Lung (tissue), 12 donors: Measurements from ENCODE around the gene DHCR7. TPM values are rescaled to one million over a fixed set of nuclear protein-coding genes. Genes with fewer than 3 reads are reported as not detected.
A peak's percentile ranks its signal among the peaks of the same experiment; 100 is the strongest.

Source experiments
- ATAC-seq: fragments of 200-7000 bp; cut with Tn5 transposase; one replicate; pipeline ENCODE4 v1.9.1; 2020; ENCODE audit warnings: moderate number of reproducible peaks; ENCODE audit not compliant: insufficient read depth, low FRiP score
- DNase-seq, 3 donors: peaks; one replicate each; pipeline ENCODE4 v3.0.0-alpha.2; 2013 to 2017
- H3K27ac ChIP-seq, 2 donors: one replicate each; pipeline ENCODE4 v1.5.1; 2013; ENCODE audit warnings: mild to moderate bottlenecking in 2 of 2, moderate library complexity in 2 of 2, control low read depth in 1 of 2, inconsistent platforms in 1 of 2, low read depth in 1 of 2, low read length in 1 of 2
- H3K27me3 ChIP-seq, 3 donors: one replicate each; pipeline ENCODE4 v1.5.1; 2013; ENCODE audit warnings: low read length in 2 of 3; ENCODE audit not compliant: control insufficient read depth in 3 of 3, insufficient read depth in 3 of 3
- H3K36me3 ChIP-seq, 4 donors: one replicate each; pipeline ENCODE4 v1.5.1; 2013; ENCODE audit warnings: low read length in 4 of 4, mild to moderate bottlenecking in 1 of 4, moderate library complexity in 1 of 4; ENCODE audit not compliant: control insufficient read depth in 4 of 4, insufficient read depth in 4 of 4
- H3K4me1 ChIP-seq, 5 donors: one replicate each; pipeline ENCODE4 v1.5.1; 2013; ENCODE audit warnings: low read length in 5 of 5, mild to moderate bottlenecking in 2 of 5, moderate library complexity in 1 of 5; ENCODE audit not compliant: control insufficient read depth in 5 of 5, insufficient read depth in 5 of 5
- H3K4me3 ChIP-seq: one replicate; pipeline ENCODE4 v1.5.1; 2013; ENCODE audit warnings: mild to moderate bottlenecking, control low read depth, moderate library complexity
- H3K9ac ChIP-seq, 2 donors: one replicate each; pipeline ENCODE4 v1.5.1; 2013; ENCODE audit warnings: low read length in 2 of 2, control low read depth in 1 of 2; ENCODE audit not compliant: insufficient read depth in 1 of 2
- H3K9me3 ChIP-seq, 4 donors: one replicate each; pipeline ENCODE4 v1.5.1; 2013; ENCODE audit warnings: low read length in 3 of 4, mild to moderate bottlenecking in 1 of 4, moderate library complexity in 1 of 4; ENCODE audit not compliant: control insufficient read depth in 4 of 4, insufficient read depth in 3 of 4
- WGBS, 2 donors: extraction: QIAGEN DNeasy Blood & Tissue Kit; methylation state at CpG; one replicate each; pipeline ENCODE4 v1.1.7; 2013; 5-methylcytosine and 5-hydroxymethylcytosine counted together
- polyA plus RNA-seq, 2 donors: library from polyadenylated mRNA; stranded (reverse); fragments of 200-250 nt; gene quantifications; one replicate each; pipeline ENCODE4 v1.2.1, GENCODE V29; 2013
- total RNA-seq, 2 donors: library from RNA; depleted of rRNA in 1 of 2; stranded (reverse); fragments of >200 nt in 1 of 2; gene quantifications; one replicate each; pipeline ENCODE4 v1.2.1, GENCODE V29; 2014 to 2021
- TF ChIP-seq, protein P1 (sequence below): IDR thresholded peaks from 2 replicates; pipeline ENCODE4 v1.5.1; 2012; ENCODE audit warnings: mild to moderate bottlenecking; ENCODE audit errors: control extremely low read depth, extremely low read depth
- donor health status: control.
- donor health status: control.
- donor health status: Bipolar disorder and iron deficiency.
- donor health status: healthy.
- donor health status: DM: yes; HTN: yes; CAD: no.

The DHCR7 gene
- total and polyA plus RNA-seq, 4 donors, result 41.2 to 138 (median 68.1) TPM

DNA sequence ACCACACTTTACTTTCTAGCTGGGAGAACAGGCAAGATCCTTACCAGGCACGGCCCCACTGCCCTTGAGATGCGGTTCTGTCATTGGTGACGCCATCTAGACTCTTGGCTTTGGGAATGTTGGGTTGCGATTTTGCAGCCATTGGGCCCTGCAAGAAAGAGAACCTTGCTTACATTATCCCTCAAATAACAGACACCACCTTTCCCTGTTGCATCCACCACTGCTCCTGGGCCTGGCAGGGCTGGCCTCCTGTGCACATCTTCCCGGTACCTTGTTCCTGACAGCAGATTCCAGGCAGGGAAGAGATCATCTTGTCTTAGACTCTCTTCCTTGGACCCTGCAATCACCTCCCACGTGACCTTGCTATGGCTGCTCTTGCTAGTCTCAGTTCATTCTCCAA lies 3.4 kb downstream of the DHCR7 start:
- Histone ChIP-seq H3K27me3 (no peaks in the 10 kb centered on the region), H3K9ac (no peak overlapping the region), H3K4me3 (no peak overlapping the region), H3K4me1 (peaks cover 0 to 15% (median 3%) of the 10 kb centered on the region in 5 donors), H3K9me3 (no peaks in the 10 kb centered on the region), H3K27ac (no peak overlapping the region), H3K36me3 (peaks cover 0 to 36% (median 5%) of the 10 kb centered on the region in 4 donors)
- 98% methylated on average over 6 of the region's 6 CpGs for WGBS, 2 donors
- ATAC-seq (no peak), DNase-seq (peak in 1 of 3 donors; percentile 1)
- TF ChIP-seq, protein P1, sequence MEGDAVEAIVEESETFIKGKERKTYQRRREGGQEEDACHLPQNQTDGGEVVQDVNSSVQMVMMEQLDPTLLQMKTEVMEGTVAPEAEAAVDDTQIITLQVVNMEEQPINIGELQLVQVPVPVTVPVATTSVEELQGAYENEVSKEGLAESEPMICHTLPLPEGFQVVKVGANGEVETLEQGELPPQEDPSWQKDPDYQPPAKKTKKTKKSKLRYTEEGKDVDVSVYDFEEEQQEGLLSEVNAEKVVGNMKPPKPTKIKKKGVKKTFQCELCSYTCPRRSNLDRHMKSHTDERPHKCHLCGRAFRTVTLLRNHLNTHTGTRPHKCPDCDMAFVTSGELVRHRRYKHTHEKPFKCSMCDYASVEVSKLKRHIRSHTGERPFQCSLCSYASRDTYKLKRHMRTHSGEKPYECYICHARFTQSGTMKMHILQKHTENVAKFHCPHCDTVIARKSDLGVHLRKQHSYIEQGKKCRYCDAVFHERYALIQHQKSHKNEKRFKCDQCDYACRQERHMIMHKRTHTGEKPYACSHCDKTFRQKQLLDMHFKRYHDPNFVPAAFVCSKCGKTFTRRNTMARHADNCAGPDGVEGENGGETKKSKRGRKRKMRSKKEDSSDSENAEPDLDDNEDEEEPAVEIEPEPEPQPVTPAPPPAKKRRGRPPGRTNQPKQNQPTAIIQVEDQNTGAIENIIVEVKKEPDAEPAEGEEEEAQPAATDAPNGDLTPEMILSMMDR, result no peak

DNA sequence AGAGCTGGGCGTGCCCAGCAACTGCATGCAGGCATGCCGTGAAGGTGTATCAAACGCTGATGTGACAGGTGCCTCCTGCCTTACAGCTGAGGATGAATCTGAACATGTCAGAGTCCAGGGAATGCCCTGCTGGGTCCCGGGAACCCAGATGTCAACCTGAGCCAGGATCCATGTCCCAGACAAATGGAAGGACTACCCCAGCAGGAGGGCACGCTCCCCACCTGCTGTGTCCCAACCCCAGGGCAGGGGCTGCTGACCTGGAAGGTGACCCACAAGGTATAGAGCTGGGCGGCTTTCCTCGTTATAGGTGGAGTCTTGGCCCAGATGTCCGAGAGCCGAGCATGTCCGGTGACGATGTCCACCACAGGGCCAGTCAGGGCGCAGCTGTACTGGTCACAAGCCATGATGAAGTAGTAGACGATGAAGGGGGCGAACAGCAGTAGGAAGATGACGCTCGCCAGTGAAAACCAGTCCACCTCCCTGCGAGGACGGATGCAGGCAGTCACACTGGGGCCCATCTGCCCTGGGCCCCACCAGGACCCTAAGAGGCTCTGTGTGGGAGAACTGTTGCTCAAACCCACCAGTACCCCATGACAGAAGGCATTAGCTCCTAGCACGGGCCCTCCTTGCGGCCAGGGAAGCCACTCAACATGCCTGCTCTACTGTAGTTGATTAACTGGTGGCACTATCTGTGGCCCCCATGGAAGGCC lies 4.3 kb downstream of the DHCR7 start:
- ATAC-seq, result no peak
- TF ChIP-seq, protein P1, result no peak
- no peaks in the 10 kb centered on the region for H3K9me3 ChIP-seq
- no peak overlapping the region for H3K4me3 ChIP-seq
- WGBS, 2 donors, result 96 to 98% methylated on average over 20 of the region's 20 CpGs
- H3K27ac ChIP-seq, result no peak overlapping the region
- DNase-seq, result peak in 1 of 3 donors; percentile 1
- no peaks in the 10 kb centered on the region for H3K27me3 ChIP-seq
- H3K4me1 ChIP-seq, result peaks cover 0 to 9% (median 0%) of the 10 kb centered on the region in 5 donors
- H3K9ac ChIP-seq, result no peak overlapping the region
- H3K36me3 ChIP-seq, result peaks cover 0 to 44% (median 5%) of the 10 kb centered on the region in 4 donors

DNA sequence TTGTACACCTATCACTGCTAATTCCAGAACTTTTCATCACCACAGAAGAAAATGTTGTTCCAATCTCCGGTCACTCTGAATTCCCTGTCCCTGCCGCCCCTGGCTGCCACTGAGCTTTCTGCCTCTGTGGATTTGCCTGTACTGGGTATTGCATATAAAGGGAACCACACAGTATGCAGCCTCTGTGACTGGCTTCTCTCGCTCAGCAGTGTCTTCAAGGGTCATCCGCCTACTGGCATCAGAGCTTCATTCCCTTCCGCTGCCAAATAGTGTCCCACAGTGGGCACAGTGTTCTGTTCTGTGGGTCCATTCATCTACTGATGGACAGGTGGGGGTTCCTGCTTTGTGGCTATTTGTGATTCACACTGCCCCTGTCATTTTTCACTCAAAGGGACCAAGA lies 5.3 kb downstream of the DHCR7 start:
- TF ChIP-seq, protein P1, result no peak
- DNase-seq (peak in 1 of 3 donors; percentile 0), ATAC-seq (no peak)
- Histone ChIP-seq H3K9me3 (no peaks in the 10 kb centered on the region), H3K4me1 (peaks cover 0 to 6% (median 0%) of the 10 kb centered on the region in 5 donors), H3K27me3 (no peaks in the 10 kb centered on the region), H3K9ac (no peak overlapping the region), H3K36me3 (peaks cover 0 to 52% (median 5%) of the 10 kb centered on the region in 4 donors), H3K4me3 (no peak overlapping the region), H3K27ac (no peak overlapping the region)
- WGBS, 2 donors, result 97 to 99% methylated on average over 5 of the region's 5 CpGs
